ENCODE measurements around the gene ZGLP1. TPM values are rescaled to one million over a fixed set of nuclear protein-coding genes. Genes with fewer than 3 reads are reported as not detected.
A peak's percentile ranks its signal among the peaks of the same experiment; 100 is the strongest.

The ZGLP1 gene
- total RNA-seq, 2 donors from 2014 or later = 5.3 TPM; not detected in 1

- Histone ChIP-seq H3K27ac (no peak overlapping the region), H3K27me3 (replicated peaks; ENCODE audit: insufficient read depth) (peaks cover 25% of the 10 kb centered on the region), H3K9me3 (no peaks in the 10 kb centered on the region), H3K36me3 (no peaks in the 10 kb centered on the region), H3K4me3 (peak overlapping the region; percentile 74), H3K4me1 (ENCODE audit: control insufficient read depth in 1 of 2, low read depth in 2 of 2) (peaks cover 45 to 58% of the 10 kb centered on the region in 2 donors)
- DNase-seq (ENCODE audit: low spot score) (no peak), ATAC-seq (ENCODE audit: insufficient number of reproducible peaks, low FRiP score, low read depth) (no peak)
- no peak for TF ChIP-seq CTCF (IDR thresholded peaks at IDR 0.05)
Measured at GRCh38 chr19:10289167-10289835, 20.3 kb downstream of the ZGLP1 start.

GRCh38 chr19:10288662-10289166 is 20.9 kb downstream of the ZGLP1 start:
- peaks cover 3% of the 10 kb centered on the region for H3K36me3 ChIP-seq
- TF ChIP-seq CTCF (IDR thresholded peaks at IDR 0.05) = no peak
- H3K9me3 ChIP-seq = no peaks in the 10 kb centered on the region
- peaks cover 45 to 58% of the 10 kb centered on the region in 2 donors for H3K4me1 ChIP-seq (ENCODE audit: control insufficient read depth in 1 of 2, low read depth in 2 of 2)
- no peak overlapping the region for H3K27ac ChIP-seq
- DNase-seq (ENCODE audit: low spot score) (no peak), ATAC-seq (ENCODE audit: insufficient number of reproducible peaks, low FRiP score, low read depth) (no peak)
- peaks cover 25% of the 10 kb centered on the region for H3K27me3 ChIP-seq (replicated peaks; ENCODE audit: insufficient read depth)
- peak overlapping the region; percentile 74 for H3K4me3 ChIP-seq

- H3K27ac ChIP-seq = no peak within 1 kb of the TSS
- peak within 1 kb of the TSS; percentile 23 for H3K4me3 ChIP-seq
- peaks cover 42 to 53% of the 10 kb centered on the region in 2 donors for H3K4me1 ChIP-seq (ENCODE audit: control insufficient read depth in 1 of 2, low read depth in 2 of 2)
- H3K27me3 ChIP-seq (replicated peaks; ENCODE audit: insufficient read depth) = peaks cover 11% of the 10 kb centered on the region
- DNase-seq (ENCODE audit: low spot score) (no peak), ATAC-seq (ENCODE audit: insufficient number of reproducible peaks, low FRiP score, low read depth) (no peak)
- TF ChIP-seq CTCF (IDR thresholded peaks at IDR 0.05) = no peak
- H3K36me3 ChIP-seq = peaks cover 5% of the 10 kb centered on the region
- H3K9me3 ChIP-seq = no peaks in the 10 kb centered on the region
Measured at GRCh38 chr19:10286803-10287737, 22.5 kb downstream of the ZGLP1 start, which contains the start of gene ICAM4. Gene ICAM4, plus strand, starts transcription at chr19:10286955. Its CDS starts 58 bp downstream, at chr19:10287013.

GRCh38 chr19:10285393-10285792 is 24.2 kb downstream of the ZGLP1 start:
- Histone ChIP-seq H3K36me3 (peaks cover 5% of the 10 kb centered on the region), H3K4me3 (no peak overlapping the region), H3K27me3 (replicated peaks; ENCODE audit: insufficient read depth) (peaks cover 3% of the 10 kb centered on the region), H3K9me3 (no peaks in the 10 kb centered on the region), H3K4me1 (ENCODE audit: control insufficient read depth in 1 of 2, low read depth in 2 of 2) (peaks cover 28 to 36% of the 10 kb centered on the region in 2 donors), H3K27ac (no peak overlapping the region)
- ATAC-seq (ENCODE audit: insufficient number of reproducible peaks, low FRiP score, low read depth) (no peak), DNase-seq (ENCODE audit: low spot score) (no peak)
- TF ChIP-seq CTCF (IDR thresholded peaks at IDR 0.05) = no peak

GRCh38 chr19:10284960-10285278 is 24.7 kb downstream of the ZGLP1 start:
- Histone ChIP-seq H3K9me3 (no peaks in the 10 kb centered on the region), H3K36me3 (peaks cover 5% of the 10 kb centered on the region), H3K4me1 (ENCODE audit: control insufficient read depth in 1 of 2, low read depth in 2 of 2) (peaks cover 25 to 32% of the 10 kb centered on the region in 2 donors), H3K4me3 (no peak overlapping the region), H3K27ac (no peak overlapping the region), H3K27me3 (replicated peaks; ENCODE audit: insufficient read depth) (peaks cover 3% of the 10 kb centered on the region)
- ATAC-seq (ENCODE audit: insufficient number of reproducible peaks, low FRiP score, low read depth) (no peak), DNase-seq (ENCODE audit: low spot score) (no peak)
- TF ChIP-seq CTCF (IDR thresholded peaks at IDR 0.05) = no peak

All from thoracic aorta (tissue), 2 donors.